Measurements from ENCODE around the gene MYBPHL. TPM values are rescaled to one million over a fixed set of nuclear protein-coding genes. Genes with fewer than 3 reads are reported as not detected.

Gene MYBPHL
- total and polyA plus RNA-seq, 2 experiments from 2014 or later = 3.6 to 7.4 TPM

GRCh38 chr1:109351457-109351856 lies 44.6 kb upstream of the MYBPHL start:
- no peaks in the 10 kb centered on the region for H3K36me3 ChIP-seq (replicated peaks; ENCODE audit: insufficient read depth, low read depth)
- no peaks in the 10 kb centered on the region for H3K4me1 ChIP-seq (ENCODE audit: insufficient read depth)
- TF ChIP-seq EZH2phosphoT487 (IDR thresholded peaks at IDR 0.05; ENCODE audit: low read depth, severe bottlenecking, unreplicated experiment) = no peak
- TF ChIP-seq CTCF (IDR thresholded peaks at IDR 0.05; ENCODE audit: poor library complexity) = no peak
- no peak for TF ChIP-seq EZH2 (IDR thresholded peaks at IDR 0.05; ENCODE audit: borderline replicate concordance)
- peak; percentile 56 for DNase-seq (ENCODE audit: low spot score)
- no peak overlapping the region for H3K4me3 ChIP-seq
- no peaks in the 10 kb centered on the region for H4K20me1 ChIP-seq (ENCODE audit: insufficient read depth, poor library complexity, severe bottlenecking)
- no peaks in the 10 kb centered on the region for H3K79me2 ChIP-seq
- H3K9me2 ChIP-seq (replicated peaks; ENCODE audit: insufficient read depth) = no peaks in the 10 kb centered on the region
- no peak overlapping the region for H2AFZ ChIP-seq
- peak overlapping the region; percentile 72 for H3K27ac ChIP-seq
- H3K27me3 ChIP-seq = no peaks in the 10 kb centered on the region
- WGBS (ENCODE audit: low lambda C conversion rate, missing lambda C conversion rate) = 75% methylated on average over 5 of the region's 5 CpGs
- peak overlapping the region; percentile 61 for H3K4me2 ChIP-seq
- no peaks in the 10 kb centered on the region for H3K9me3 ChIP-seq (ENCODE audit: low read depth)

- Histone ChIP-seq H3K4me3 (no peak overlapping the region), H3K4me2 (no peak overlapping the region), H3K27ac (no peak overlapping the region), H3K79me2 (no peaks in the 10 kb centered on the region), H2AFZ (no peak overlapping the region), H3K27me3 (no peaks in the 10 kb centered on the region), H3K36me3 (replicated peaks; ENCODE audit: insufficient read depth, low read depth) (no peaks in the 10 kb centered on the region), H4K20me1 (ENCODE audit: insufficient read depth, poor library complexity, severe bottlenecking) (no peaks in the 10 kb centered on the region), H3K4me1 (ENCODE audit: insufficient read depth) (no peaks in the 10 kb centered on the region), H3K9me2 (replicated peaks; ENCODE audit: insufficient read depth) (no peaks in the 10 kb centered on the region), H3K9me3 (ENCODE audit: low read depth) (no peaks in the 10 kb centered on the region)
- TF ChIP-seq EZH2phosphoT487 (IDR thresholded peaks at IDR 0.05; ENCODE audit: low read depth, severe bottlenecking, unreplicated experiment) (no peak), CTCF (IDR thresholded peaks at IDR 0.05; ENCODE audit: poor library complexity) (no peak), EZH2 (IDR thresholded peaks at IDR 0.05; ENCODE audit: borderline replicate concordance) (no peak)
- 97% methylated on average over 1 of the region's 1 CpG for WGBS (ENCODE audit: low lambda C conversion rate, missing lambda C conversion rate)
- DNase-seq (ENCODE audit: low spot score) = no peak
Observed at GRCh38 chr1:109350655-109351054, 43.8 kb upstream of the MYBPHL start.

- DNase-seq (ENCODE audit: low spot score) = no peak
- H3K79me2 ChIP-seq = no peaks in the 10 kb centered on the region
- no peaks in the 10 kb centered on the region for H3K36me3 ChIP-seq (replicated peaks; ENCODE audit: insufficient read depth, low read depth)
- H4K20me1 ChIP-seq (ENCODE audit: insufficient read depth, poor library complexity, severe bottlenecking) = no peaks in the 10 kb centered on the region
- 91% methylated on average over 4 of the region's 4 CpGs for WGBS (ENCODE audit: low lambda C conversion rate, missing lambda C conversion rate)
- H3K9me2 ChIP-seq (replicated peaks; ENCODE audit: insufficient read depth) = no peaks in the 10 kb centered on the region
- H3K4me1 ChIP-seq (ENCODE audit: insufficient read depth) = no peaks in the 10 kb centered on the region
- H3K27me3 ChIP-seq = no peaks in the 10 kb centered on the region
- no peaks in the 10 kb centered on the region for H3K9me3 ChIP-seq (ENCODE audit: low read depth)
- H2AFZ ChIP-seq = no peak overlapping the region
- no peak overlapping the region for H3K4me2 ChIP-seq
- TF ChIP-seq EZH2 (IDR thresholded peaks at IDR 0.05; ENCODE audit: borderline replicate concordance) (no peak), EZH2phosphoT487 (IDR thresholded peaks at IDR 0.05; ENCODE audit: low read depth, severe bottlenecking, unreplicated experiment) (no peak), CTCF (IDR thresholded peaks at IDR 0.05; ENCODE audit: poor library complexity) (no peak)
- no peak overlapping the region for H3K27ac ChIP-seq
- no peak overlapping the region for H3K4me3 ChIP-seq
Observed at GRCh38 chr1:109350182-109350581, 43.4 kb upstream of the MYBPHL start.

- Histone ChIP-seq H3K9me2 (replicated peaks; ENCODE audit: insufficient read depth) (no peaks in the 10 kb centered on the region), H3K36me3 (replicated peaks; ENCODE audit: insufficient read depth, low read depth) (no peaks in the 10 kb centered on the region)
- 95% methylated on average over 6 of the region's 6 CpGs for WGBS (ENCODE audit: low lambda C conversion rate, missing lambda C conversion rate)
Observed at GRCh38 chr1:109347511-109347910, 40.7 kb upstream of the MYBPHL start.

More at GRCh38 chr1:109347511-109347910, 40.7 kb upstream of the MYBPHL start:
- Histone ChIP-seq H3K27me3 (no peaks in the 10 kb centered on the region), H3K79me2 (no peaks in the 10 kb centered on the region), H2AFZ (no peak overlapping the region), H3K4me2 (no peak overlapping the region), H4K20me1 (ENCODE audit: insufficient read depth, poor library complexity, severe bottlenecking) (no peaks in the 10 kb centered on the region), H3K4me3 (no peak overlapping the region), H3K27ac (no peak overlapping the region), H3K9me3 (ENCODE audit: low read depth) (no peaks in the 10 kb centered on the region), H3K4me1 (ENCODE audit: insufficient read depth) (no peaks in the 10 kb centered on the region)
- TF ChIP-seq EZH2phosphoT487 (IDR thresholded peaks at IDR 0.05; ENCODE audit: low read depth, severe bottlenecking, unreplicated experiment) = no peak
- no peak for TF ChIP-seq EZH2 (IDR thresholded peaks at IDR 0.05; ENCODE audit: borderline replicate concordance)
- TF ChIP-seq CTCF (IDR thresholded peaks at IDR 0.05; ENCODE audit: poor library complexity) = no peak
- no peak for DNase-seq (ENCODE audit: low spot score)

Measured in hepatocyte (in vitro differentiated cells).